ENCODE data around the gene NTNG2.

Gene NTNG2

GRCh38 chr9:132147839-132148238 is 14.0 kb upstream of the NTNG2 start:
- no peak for DNase-seq

GRCh38 chr9:132150256-132150655 is 11.6 kb upstream of the NTNG2 start:
- DNase-seq = no peak

- DNase-seq = no peak
These were observed 10.7 kb upstream of the NTNG2 start for GRCh38 chr9:132151118-132151517.

- DNase-seq = no peak
These were observed 9.6 kb upstream of the NTNG2 start for GRCh38 chr9:132152231-132152630.

GRCh38 chr9:132154863-132155567 is 6.8 kb upstream of the NTNG2 start:
- no peak for DNase-seq

GRCh38 chr9:132155568-132155895 is 6.3 kb upstream of the NTNG2 start:
- DNase-seq = no peak

GRCh38 chr9:132156262-132156661 is 5.6 kb upstream of the NTNG2 start:
- DNase-seq = no peak

- DNase-seq = no peak
These were observed 4.3 kb upstream of the NTNG2 start for GRCh38 chr9:132157347-132158116.

GRCh38 chr9:132160802-132161742 is 786 bp upstream of the NTNG2 start:
- DNase-seq = peak; percentile 76

- DNase-seq = no peak
These were observed 1.1 kb downstream of the NTNG2 start for GRCh38 chr9:132162764-132163456.

- DNase-seq = no peak
These were observed 1.6 kb downstream of the NTNG2 start for GRCh38 chr9:132163457-132163875.

- DNase-seq = no peak
These were observed 2.2 kb downstream of the NTNG2 start for GRCh38 chr9:132163876-132164603.

GRCh38 chr9:132164604-132165362 is 2.9 kb downstream of the NTNG2 start:
- DNase-seq = no peak

GRCh38 chr9:132166599-132166998 is 4.7 kb downstream of the NTNG2 start:
- DNase-seq = no peak

GRCh38 chr9:132167192-132167591 is 5.3 kb downstream of the NTNG2 start:
- no peak for DNase-seq

GRCh38 chr9:132168347-132168746 is 6.5 kb downstream of the NTNG2 start:
- no peak for DNase-seq

- no peak for DNase-seq
These were observed 7.0 kb downstream of the NTNG2 start for GRCh38 chr9:132168851-132169250.

- DNase-seq = peak; percentile 91
These were observed 8.0 kb downstream of the NTNG2 start for GRCh38 chr9:132169672-132170392.

GRCh38 chr9:132171702-132172101 is 9.8 kb downstream of the NTNG2 start:
- DNase-seq = no peak

- no peak for DNase-seq
These were observed 10.3 kb downstream of the NTNG2 start for GRCh38 chr9:132172185-132172584.

- no peak for DNase-seq
These were observed 13.6 kb downstream of the NTNG2 start for GRCh38 chr9:132175431-132175830.

All from activated CD8-positive, alpha-beta memory T cell treated with anti-CD3 and anti-CD28 coated beads, Interleukin-2, amount 50 U/mL, for 48 hours (primary cell).